WERI-Rb-1 (cell line): ENCODE data around the gene DCHS2.

ENCODE experiments used
- DNase-seq: peaks from one replicate; pipeline ENCODE4 v3.0.0-alpha.2; 2020
- H3K27ac ChIP-seq: fragments of 250-450 bp; sonication (Bioruptor Pico); 2 replicates; pipeline ENCODE4 v1.5.1; 2020; ENCODE audit warnings: mild to moderate bottlenecking, moderate library complexity
- H3K27me3 ChIP-seq: fragments of 250-450 bp; sonication (Bioruptor Pico); 2 replicates; pipeline ENCODE4 v1.5.1; 2021; ENCODE audit warnings: mild to moderate bottlenecking, low read depth, moderate library complexity; ENCODE audit not compliant: insufficient read depth, severe bottlenecking
- H3K36me3 ChIP-seq: fragments of 250-450 bp; sonication (Bioruptor Pico); 2 replicates; pipeline ENCODE4 v1.5.1; 2020; ENCODE audit warnings: mild to moderate bottlenecking, moderate library complexity
- H3K4me3 ChIP-seq: 2 replicates; pipeline ENCODE4 v1.5.1; 2011; ENCODE audit warnings: low read depth, mild to moderate bottlenecking, control low read depth, low read length
- H3K9me3 ChIP-seq: fragments of 250-450 bp; sonication (Bioruptor Pico); 2 replicates; pipeline ENCODE4 v1.5.1; 2021; ENCODE audit warnings: mild to moderate bottlenecking, moderate library complexity; ENCODE audit not compliant: severe bottlenecking
- CTCF ChIP-seq: IDR thresholded peaks from 2 replicates; pipeline ENCODE4 v1.5.1; 2011; ENCODE audit warnings: low read depth, mild to moderate bottlenecking, control low read depth, inconsistent platforms, low read length

The DCHS2 gene

GRCh38 chr4:154489558-154490233 is 1.9 kb downstream of the DCHS2 start:
- Histone ChIP-seq H3K27ac (no peak overlapping the region), H3K9me3 (peaks cover 16% of the 10 kb centered on the region), H3K4me3 (no peak overlapping the region), H3K36me3 (no peaks in the 10 kb centered on the region), H3K27me3 (peaks cover 23% of the 10 kb centered on the region)
- no peak for TF ChIP-seq CTCF
- DNase-seq, result no peak

- H3K27ac ChIP-seq, result no peak overlapping the region
- TF ChIP-seq CTCF, result no peak
- H3K9me3 ChIP-seq, result peaks cover 16% of the 10 kb centered on the region
- H3K27me3 ChIP-seq, result peaks cover 18% of the 10 kb centered on the region
- DNase-seq, result no peak
- no peaks in the 10 kb centered on the region for H3K36me3 ChIP-seq
- H3K4me3 ChIP-seq, result no peak overlapping the region
These were observed 4.5 kb downstream of the DCHS2 start for GRCh38 chr4:154487145-154487544.

- H3K9me3 ChIP-seq, result peaks cover 12% of the 10 kb centered on the region
- no peak for TF ChIP-seq CTCF
- H3K36me3 ChIP-seq, result no peaks in the 10 kb centered on the region
- peaks cover 2% of the 10 kb centered on the region for H3K27me3 ChIP-seq
- H3K4me3 ChIP-seq, result no peak overlapping the region
- no peak overlapping the region for H3K27ac ChIP-seq
- DNase-seq, result no peak
These were observed 6.3 kb downstream of the DCHS2 start for GRCh38 chr4:154485127-154485773.

- Histone ChIP-seq H3K36me3 (no peaks in the 10 kb centered on the region), H3K4me3 (no peak overlapping the region), H3K27ac (no peak overlapping the region), H3K27me3 (peaks cover 6% of the 10 kb centered on the region), H3K9me3 (no peaks in the 10 kb centered on the region)
- no peak for DNase-seq
- no peak for TF ChIP-seq CTCF
These were observed 13.1 kb downstream of the DCHS2 start for GRCh38 chr4:154478547-154478946.

- TF ChIP-seq CTCF, result no peak
- Histone ChIP-seq H3K4me3 (no peak overlapping the region), H3K27me3 (peaks cover 6% of the 10 kb centered on the region), H3K36me3 (no peaks in the 10 kb centered on the region), H3K9me3 (no peaks in the 10 kb centered on the region), H3K27ac (no peak overlapping the region)
- DNase-seq, result no peak
These were observed 13.5 kb downstream of the DCHS2 start for GRCh38 chr4:154478128-154478527.
